Stimulated activated CD8-positive, alpha-beta memory T cell treated with anti-CD3 and anti-CD28 coated beads, Interleukin-4, amount 100 ng/mL, for 4 hours (primary cell): ENCODE measurements around the gene LTBP2.
A peak's percentile ranks its signal among the peaks of the same experiment; 100 is the strongest.

Source experiments
- DNase-seq, 2 donors: peaks; one replicate each; pipeline ENCODE4 v3.0.0-alpha.2; 2020; ENCODE audit warnings: low read depth in 2 of 2, low spot score in 1 of 2

Gene LTBP2

GRCh38 chr14:74613211-74613914, 1.3 kb upstream of the LTBP2 start:
- no peak for DNase-seq

- DNase-seq = peak; percentile 35 to 54
Observed at GRCh38 chr14:74612350-74613021, 449 bp upstream of the LTBP2 start.

GRCh38 chr14:74610866-74611649, 979 bp downstream of the LTBP2 start:
- DNase-seq = no peak

GRCh38 chr14:74610199-74610865, 1.7 kb downstream of the LTBP2 start:
- no peak for DNase-seq

GRCh38 chr14:74609721-74610120, 2.3 kb downstream of the LTBP2 start:
- no peak for DNase-seq

GRCh38 chr14:74608959-74609611, 3.0 kb downstream of the LTBP2 start:
- DNase-seq = peak; percentile 58 to 91

- DNase-seq = no peak
Observed at GRCh38 chr14:74606727-74607126, 5.3 kb downstream of the LTBP2 start.

GRCh38 chr14:74605531-74606223, 6.4 kb downstream of the LTBP2 start:
- DNase-seq = no peak

- no peak for DNase-seq
Observed at GRCh38 chr14:74604911-74605310, 7.1 kb downstream of the LTBP2 start.

- no peak for DNase-seq
Observed at GRCh38 chr14:74604157-74604556, 7.9 kb downstream of the LTBP2 start.

GRCh38 chr14:74601982-74602381, 10.1 kb downstream of the LTBP2 start:
- no peak for DNase-seq

GRCh38 chr14:74599946-74600345, 12.1 kb downstream of the LTBP2 start:
- DNase-seq = no peak

- DNase-seq = no peak
Observed at GRCh38 chr14:74599321-74599761, 12.7 kb downstream of the LTBP2 start.

GRCh38 chr14:74596741-74597450, 15.1 kb downstream of the LTBP2 start:
- DNase-seq = no peak

- DNase-seq = no peak
Observed at GRCh38 chr14:74595006-74595735, 16.9 kb downstream of the LTBP2 start.

GRCh38 chr14:74594606-74595005, 17.4 kb downstream of the LTBP2 start:
- DNase-seq = no peak

- DNase-seq = no peak
Observed at GRCh38 chr14:74594029-74594428, 18.0 kb downstream of the LTBP2 start.

- DNase-seq = no peak
Observed at GRCh38 chr14:74593241-74593953, 18.6 kb downstream of the LTBP2 start.
